Omental fat pad (tissue), 4 donors: Measurements from ENCODE around the gene ESR1. TPM values are rescaled to one million over a fixed set of nuclear protein-coding genes. Genes with fewer than 3 reads are reported as not detected.
"Not testable (repeated sequence)": the region's sequence is repeated elsewhere in the genome, so short reads cannot be mapped to it uniquely, and the experiment has no call there.

Source experiments
- ATAC-seq: fragments of 150-250 bp; one replicate; pipeline ENCODE4 v1.9.1; 2016; ENCODE audit warnings: mild to moderate bottlenecking, moderate library complexity; ENCODE audit not compliant: low FRiP score
- DNase-seq: peaks from one replicate; pipeline ENCODE4 v3.0.0-alpha.2; 2019; ENCODE audit warnings: low spot score
- total RNA-seq, 4 donors: library from RNA; depleted of rRNA; stranded (reverse); fragments of >200 nt; gene quantifications; one replicate each; pipeline ENCODE4 v1.1.0, GENCODE V29; 2016
- TF ChIP-seq, protein P1 (sequence below), 3 donors: fragments of 450-650 bp; IDR thresholded peaks; one replicate each; pipeline ENCODE4 v1.5.1; 2016 to 2017; ENCODE audit warnings: antibody characterized with exemption in 3 of 3, mild to moderate bottlenecking in 3 of 3, moderate library complexity in 2 of 3

Gene ESR1
- total RNA-seq, 4 donors from 2014 or later = 2.3 to 4.9 (median 3.8) TPM

DNA sequence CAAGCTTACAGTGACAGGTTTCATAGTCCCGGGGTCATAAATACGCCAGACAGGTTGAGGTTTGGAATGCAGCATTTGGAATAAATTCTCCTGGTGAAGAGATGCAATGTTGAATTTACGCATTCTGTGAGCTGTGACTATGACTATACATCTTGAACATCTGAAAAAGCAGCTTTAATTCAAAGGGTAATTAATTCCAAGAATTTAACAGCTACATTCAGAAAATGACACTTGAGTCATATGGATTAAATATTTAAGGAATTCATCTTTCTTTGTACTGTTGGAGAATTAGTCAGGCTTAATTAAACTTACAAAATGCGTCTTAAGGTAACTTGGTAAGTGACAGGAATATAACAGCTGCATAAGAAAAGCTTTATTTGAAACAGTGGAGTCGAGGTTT is 74.7 kb downstream of the ESR1 start:
- TF ChIP-seq, protein P1, sequence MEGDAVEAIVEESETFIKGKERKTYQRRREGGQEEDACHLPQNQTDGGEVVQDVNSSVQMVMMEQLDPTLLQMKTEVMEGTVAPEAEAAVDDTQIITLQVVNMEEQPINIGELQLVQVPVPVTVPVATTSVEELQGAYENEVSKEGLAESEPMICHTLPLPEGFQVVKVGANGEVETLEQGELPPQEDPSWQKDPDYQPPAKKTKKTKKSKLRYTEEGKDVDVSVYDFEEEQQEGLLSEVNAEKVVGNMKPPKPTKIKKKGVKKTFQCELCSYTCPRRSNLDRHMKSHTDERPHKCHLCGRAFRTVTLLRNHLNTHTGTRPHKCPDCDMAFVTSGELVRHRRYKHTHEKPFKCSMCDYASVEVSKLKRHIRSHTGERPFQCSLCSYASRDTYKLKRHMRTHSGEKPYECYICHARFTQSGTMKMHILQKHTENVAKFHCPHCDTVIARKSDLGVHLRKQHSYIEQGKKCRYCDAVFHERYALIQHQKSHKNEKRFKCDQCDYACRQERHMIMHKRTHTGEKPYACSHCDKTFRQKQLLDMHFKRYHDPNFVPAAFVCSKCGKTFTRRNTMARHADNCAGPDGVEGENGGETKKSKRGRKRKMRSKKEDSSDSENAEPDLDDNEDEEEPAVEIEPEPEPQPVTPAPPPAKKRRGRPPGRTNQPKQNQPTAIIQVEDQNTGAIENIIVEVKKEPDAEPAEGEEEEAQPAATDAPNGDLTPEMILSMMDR (IDR thresholded peaks at IDR 0.05) = no peak
- no peak for ATAC-seq

DNA sequence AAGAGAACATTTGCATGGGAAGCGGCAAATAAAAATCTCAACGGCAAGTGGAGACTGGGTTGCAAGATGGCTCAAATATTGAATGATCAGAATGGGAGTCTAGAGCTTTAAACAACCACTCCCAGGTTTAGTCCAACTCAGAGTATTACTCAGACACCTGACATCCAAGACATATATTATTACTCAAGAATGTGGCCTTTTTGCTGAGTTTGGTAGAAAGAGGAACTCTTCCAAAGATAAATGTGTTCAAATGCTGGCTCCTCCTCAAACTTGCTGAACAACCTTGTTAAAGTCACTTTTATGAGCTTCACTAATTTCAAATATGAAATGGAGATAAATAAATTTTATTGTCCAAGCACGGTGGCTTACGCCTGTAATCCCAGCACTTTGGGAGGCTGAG is 77.8 kb downstream of the ESR1 start:
- TF ChIP-seq, protein P1 (IDR thresholded peaks at IDR 0.05) = no peak
- no peak for ATAC-seq
- no peak for DNase-seq

More for the DNA sequence above, 74.7 kb downstream of the ESR1 start:
- DNase-seq = no peak

DNA sequence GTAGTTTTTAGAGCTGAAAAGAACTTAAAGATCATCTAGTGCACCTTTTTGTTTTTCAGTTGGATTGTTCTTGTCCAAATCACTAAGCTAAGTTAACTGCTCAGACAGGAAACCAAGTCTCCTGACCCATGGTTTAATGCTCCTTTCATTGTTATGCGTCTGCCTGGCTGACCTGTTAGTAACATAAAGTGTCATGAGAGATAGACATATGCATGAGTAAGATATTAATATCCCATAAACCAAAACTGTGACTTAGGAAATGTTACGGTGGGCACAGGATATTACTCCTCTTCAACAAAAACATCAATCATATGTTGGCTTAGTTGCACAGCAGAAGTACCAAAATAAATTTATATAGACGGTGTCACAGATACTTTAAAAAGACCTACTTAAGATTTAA is 84.0 kb downstream of the ESR1 start:
- DNase-seq = no peak
- TF ChIP-seq, protein P1 (IDR thresholded peaks at IDR 0.05) = no peak
- ATAC-seq = no peak

DNA sequence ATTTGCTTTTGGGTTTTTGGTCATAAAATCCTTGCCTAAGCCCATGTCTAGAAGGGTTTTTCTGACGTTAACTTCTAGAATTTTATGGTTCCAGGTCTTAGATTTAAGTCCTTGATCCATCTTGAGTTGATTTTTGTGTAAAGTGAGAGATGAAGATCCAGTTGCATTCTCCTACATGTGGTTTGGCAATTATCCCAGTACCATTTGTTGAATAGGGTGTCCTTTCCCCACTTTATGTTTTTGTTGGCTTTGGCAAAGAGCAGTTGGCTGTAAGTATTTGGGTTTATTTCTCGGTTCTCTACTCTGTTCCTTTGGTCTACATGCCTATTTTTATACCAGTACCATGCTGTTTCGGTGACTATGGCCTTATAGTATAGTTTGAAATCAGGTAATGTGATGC is 86.9 kb downstream of the ESR1 start:
- not testable (repeated sequence) for DNase-seq, ATAC-seq

DNA sequence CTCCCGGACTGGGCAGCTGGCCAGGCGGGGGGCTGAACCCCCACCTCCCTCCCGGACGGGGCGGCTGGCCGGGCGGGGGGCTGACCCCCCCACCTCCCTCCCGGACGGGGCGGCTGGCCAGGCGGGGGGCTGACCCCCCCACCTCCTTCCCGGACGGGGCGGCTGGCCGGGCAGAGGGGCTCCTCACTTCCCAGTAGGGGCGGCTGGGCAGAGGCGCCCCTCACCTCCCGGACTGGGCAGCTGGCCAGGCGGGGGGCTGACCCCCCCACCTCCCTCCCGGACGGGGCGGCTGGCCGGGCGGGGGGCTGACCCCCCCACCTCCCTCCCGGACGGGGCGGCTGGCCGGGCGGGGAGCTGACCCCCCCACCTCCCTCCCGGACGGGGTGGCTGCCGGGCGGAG is 91.7 kb downstream of the ESR1 start:
- DNase-seq, ATAC-seq: not testable (repeated sequence)

DNA sequence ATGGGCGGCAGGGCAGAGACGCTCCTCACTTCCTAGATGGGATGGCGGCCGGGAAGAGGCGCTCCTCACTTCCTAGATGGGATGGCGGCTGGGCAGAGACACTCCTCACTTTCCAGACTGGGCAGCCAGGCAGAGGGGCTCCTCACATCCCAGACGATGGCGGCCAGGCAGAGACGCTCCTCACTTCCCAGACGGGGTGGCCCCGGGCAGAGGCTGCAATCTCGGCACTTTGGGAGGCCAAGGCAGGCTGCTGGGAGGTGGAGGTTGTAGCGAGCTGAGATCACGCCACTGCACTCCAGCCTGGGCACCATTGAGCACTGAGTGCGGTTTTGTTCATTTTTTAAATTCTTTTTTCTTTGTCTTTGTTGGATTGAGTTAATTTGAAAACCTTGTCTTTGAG is 92.3 kb downstream of the ESR1 start:
- not testable (repeated sequence) for ATAC-seq

DNA sequence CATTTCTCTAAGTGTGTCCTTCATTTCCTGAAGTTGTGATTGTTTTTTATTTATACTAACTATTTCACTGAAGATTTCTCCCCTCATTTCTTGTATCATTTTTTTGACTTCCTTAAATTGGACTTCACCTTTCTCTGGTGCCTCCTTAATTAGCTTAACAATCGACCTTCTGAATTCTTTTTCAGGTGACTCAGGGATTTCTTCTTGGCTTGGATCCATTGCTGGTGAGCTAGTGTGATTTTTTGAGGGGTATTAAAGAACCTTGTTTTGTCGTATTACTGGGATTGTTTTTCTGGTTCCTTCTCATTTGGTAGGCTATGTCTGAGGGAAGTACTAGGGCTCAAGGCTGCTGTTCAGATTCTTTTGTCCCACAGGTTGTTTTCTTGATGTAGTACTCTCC is 92.8 kb downstream of the ESR1 start:
- TF ChIP-seq, protein P1 (IDR thresholded peaks at IDR 0.05) = no peak
- ATAC-seq = no peak
- no peak for DNase-seq

More for the DNA sequence above, 92.3 kb downstream of the ESR1 start:
- not testable (repeated sequence) for DNase-seq

DNA sequence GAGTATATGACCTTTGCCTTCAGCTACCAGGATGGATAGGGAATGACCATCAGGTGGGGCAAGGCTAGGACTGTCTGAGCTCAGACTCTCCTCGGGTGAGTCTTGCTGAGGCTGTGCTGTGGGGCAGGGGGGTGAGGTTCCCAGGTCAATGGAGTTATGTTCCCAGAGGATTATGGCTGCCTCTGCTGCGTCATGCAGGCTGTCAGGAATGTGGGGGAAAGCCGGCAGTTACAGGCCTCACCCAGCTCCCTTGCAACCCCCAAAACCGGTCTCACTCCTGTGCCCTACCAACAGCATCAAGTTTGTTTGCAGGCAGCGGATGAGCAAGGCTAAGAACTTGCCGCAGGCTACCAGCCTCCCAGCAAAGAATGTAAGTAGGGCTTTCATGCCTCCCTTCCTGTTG is 93.5 kb downstream of the ESR1 start:
- ATAC-seq (no peak), DNase-seq (no peak)
- TF ChIP-seq, protein P1 (IDR thresholded peaks at IDR 0.05) = no peak

DNA sequence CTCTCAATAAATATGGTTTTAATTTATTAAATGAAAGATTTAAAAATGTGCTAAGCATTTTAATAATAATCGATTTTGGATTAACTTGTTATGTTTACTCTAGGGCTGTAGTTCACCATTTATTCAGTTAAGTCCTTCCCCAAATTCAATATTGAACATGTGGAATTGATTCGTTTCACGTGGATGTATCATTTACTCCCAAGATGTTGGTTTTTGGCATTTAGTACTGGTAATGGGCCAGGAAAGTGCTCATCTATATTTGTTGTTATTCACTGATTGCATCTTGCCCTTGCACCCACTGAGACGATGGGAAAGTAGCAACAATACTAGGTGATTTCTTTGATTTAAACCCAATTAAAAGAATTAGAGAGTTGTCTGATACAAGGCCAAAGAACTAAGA is 97.1 kb downstream of the ESR1 start:
- ATAC-seq = no peak
- TF ChIP-seq, protein P1 (IDR thresholded peaks at IDR 0.05) = no peak
- no peak for DNase-seq
